Activated naive CD4-positive, alpha-beta T cell treated with anti-CD3 and anti-CD28 coated beads, Interleukin-2, amount 50 U/mL, for 72 hours (primary cell): ENCODE data around the gene PCDHGA7. TPM values are rescaled to one million over a fixed set of nuclear protein-coding genes. Genes with fewer than 3 reads are reported as not detected.
A peak's percentile ranks its signal among the peaks of the same experiment; 100 is the strongest.
"Not testable (repeated sequence)": the region's sequence is repeated elsewhere in the genome, so short reads cannot be mapped to it uniquely, and the experiment has no call there.

ENCODE experiments used
- ATAC-seq, 2 donors: fragments of 150-1000 bp; cut with Tn5 transposase; 2 replicates each; pipeline ENCODE4 v1.10.0; 2021; ENCODE audit warnings: mild to moderate bottlenecking in 2 of 2, moderate library complexity in 2 of 2
- DNase-seq, 2 donors: peaks; one replicate each; pipeline ENCODE4 v3.0.0; 2021 to 2022; ENCODE audit warnings: low spot score in 2 of 2
- H3K27ac Mint-ChIP-seq, 2 donors: one replicate each; pipeline ENCODE4 v1.8.0; 2022; ENCODE audit warnings: mild to moderate bottlenecking in 2 of 2, mixed read lengths in 2 of 2
- H3K36me3 Mint-ChIP-seq, 2 donors: one replicate each; pipeline ENCODE4 v1.8.0; 2022; ENCODE audit warnings: mixed read lengths in 2 of 2
- H3K9me3 Mint-ChIP-seq, 2 donors: one replicate each; pipeline ENCODE4 v1.8.0; 2022; ENCODE audit warnings: mixed read lengths in 2 of 2
- total RNA-seq, 2 donors: library from RNA; stranded (reverse); gene quantifications; one replicate each; pipeline ENCODE4 v1.2.3, GENCODE V29; 2022

Gene PCDHGA7
- total RNA-seq, 2 donors from 2014 or later, result not detected

- no peak for ATAC-seq
- no peak for DNase-seq
- Mint-ChIP-seq H3K27ac (peak within 1 kb of the TSS in 1 of 2 donors; percentile 24), H3K36me3 (peaks cover 49 to 77% of the 10 kb centered on the region in 2 donors), H3K9me3 (peaks cover 36 to 51% of the 10 kb centered on the region in 2 donors)
These were observed 22.6 kb upstream of the PCDHGA7 start, which contains the start of gene PCDHGB2 for GRCh38 chr5:141359790-141360426. Gene PCDHGB2 (plus strand): TSS chr5:141359994. CDS start chr5:141360136, 142 bp downstream.

- ATAC-seq, result no peak
- Mint-ChIP-seq H3K9me3 (peaks cover 42 to 57% of the 10 kb centered on the region in 2 donors), H3K36me3 (peaks cover 57 to 77% of the 10 kb centered on the region in 2 donors), H3K27ac (peak overlapping the region in 1 of 2 donors; percentile 24)
- DNase-seq, result no peak
These were observed 21.9 kb upstream of the PCDHGA7 start for GRCh38 chr5:141360685-141361084.

DNA sequence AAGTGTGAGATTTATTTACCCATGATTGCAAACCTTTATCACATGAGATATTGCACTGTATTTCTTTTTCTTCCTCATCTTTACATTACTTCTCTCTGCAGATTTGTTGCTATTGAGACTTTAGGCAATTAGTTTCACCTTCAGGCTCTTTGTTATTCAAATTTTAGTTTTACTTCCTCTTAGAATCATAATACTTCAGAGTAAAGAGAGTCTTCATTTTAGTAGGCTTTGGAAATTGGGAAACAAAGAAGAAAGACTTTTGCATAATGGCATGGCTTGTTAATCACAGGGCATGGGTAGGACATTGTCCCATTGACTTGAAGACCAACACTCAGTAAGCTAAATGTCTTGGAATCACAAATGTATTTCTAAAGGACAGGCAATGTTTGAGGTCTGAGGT lies 19.8 kb upstream of the PCDHGA7 start:
- peaks cover 52 to 68% of the 10 kb centered on the region in 2 donors for H3K36me3 Mint-ChIP-seq
- no peak for DNase-seq
- H3K9me3 Mint-ChIP-seq, result peaks cover 41 to 54% of the 10 kb centered on the region in 2 donors
- no peak for ATAC-seq
- H3K27ac Mint-ChIP-seq, result no peak overlapping the region

GRCh38 chr5:141363952-141364660 lies 18.4 kb upstream of the PCDHGA7 start, which contains the start of gene PCDHGA5:
Gene PCDHGA5 (plus strand): TSS chr5:141364162. CDS start chr5:141364331, 169 bp downstream.
- peaks cover 41 to 51% of the 10 kb centered on the region in 2 donors for H3K9me3 Mint-ChIP-seq

DNA sequence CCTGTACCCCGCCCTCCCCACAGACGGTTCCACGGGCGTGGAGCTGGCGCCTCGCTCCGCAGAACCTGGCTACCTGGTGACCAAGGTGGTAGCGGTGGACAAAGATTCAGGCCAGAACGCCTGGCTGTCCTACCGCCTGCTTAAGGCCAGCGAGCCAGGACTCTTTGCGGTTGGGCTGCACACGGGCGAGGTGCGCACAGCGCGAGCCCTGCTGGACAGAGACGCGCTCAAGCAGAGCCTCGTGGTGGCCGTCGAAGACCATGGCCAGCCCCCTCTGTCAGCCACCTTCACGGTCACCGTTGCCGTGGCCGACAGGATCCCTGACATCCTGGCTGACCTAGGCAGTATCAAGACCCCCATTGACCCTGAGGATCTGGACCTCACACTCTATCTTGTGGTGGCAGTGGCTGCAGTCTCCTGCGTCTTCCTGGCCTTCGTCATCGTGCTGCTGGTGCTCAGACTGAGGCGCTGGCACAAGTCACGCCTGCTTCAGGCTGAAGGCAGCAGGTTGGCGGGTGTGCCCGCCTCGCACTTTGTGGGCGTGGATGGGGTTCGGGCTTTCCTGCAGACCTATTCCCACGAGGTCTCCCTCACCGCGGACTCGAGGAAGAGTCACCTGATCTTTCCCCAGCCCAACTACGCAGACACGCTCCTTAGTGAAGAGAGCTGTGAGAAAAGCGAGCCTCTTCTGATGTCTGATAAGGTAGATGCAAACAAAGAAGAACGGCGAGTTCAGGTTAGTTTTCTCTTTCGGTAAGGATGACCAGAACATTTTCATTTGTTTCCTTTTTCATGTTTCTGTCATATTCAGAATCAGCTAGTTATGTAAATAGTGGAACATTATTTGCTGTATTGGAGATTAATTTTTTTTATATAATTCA lies 16.3 kb upstream of the PCDHGA7 start:
- ATAC-seq (no peak), DNase-seq (no peak)
- Mint-ChIP-seq H3K27ac (no peak overlapping the region), H3K36me3 (peaks cover 48 to 52% of the 10 kb centered on the region in 2 donors), H3K9me3 (peaks cover 33 to 51% of the 10 kb centered on the region in 2 donors)

More at GRCh38 chr5:141363952-141364660, 18.4 kb upstream of the PCDHGA7 start, which contains the start of gene PCDHGA5:
- DNase-seq, result no peak
- no peak for ATAC-seq
- Mint-ChIP-seq H3K36me3 (peaks cover 52 to 63% of the 10 kb centered on the region in 2 donors), H3K27ac (peak within 1 kb of the TSS in 1 of 2 donors; percentile 55)

DNA sequence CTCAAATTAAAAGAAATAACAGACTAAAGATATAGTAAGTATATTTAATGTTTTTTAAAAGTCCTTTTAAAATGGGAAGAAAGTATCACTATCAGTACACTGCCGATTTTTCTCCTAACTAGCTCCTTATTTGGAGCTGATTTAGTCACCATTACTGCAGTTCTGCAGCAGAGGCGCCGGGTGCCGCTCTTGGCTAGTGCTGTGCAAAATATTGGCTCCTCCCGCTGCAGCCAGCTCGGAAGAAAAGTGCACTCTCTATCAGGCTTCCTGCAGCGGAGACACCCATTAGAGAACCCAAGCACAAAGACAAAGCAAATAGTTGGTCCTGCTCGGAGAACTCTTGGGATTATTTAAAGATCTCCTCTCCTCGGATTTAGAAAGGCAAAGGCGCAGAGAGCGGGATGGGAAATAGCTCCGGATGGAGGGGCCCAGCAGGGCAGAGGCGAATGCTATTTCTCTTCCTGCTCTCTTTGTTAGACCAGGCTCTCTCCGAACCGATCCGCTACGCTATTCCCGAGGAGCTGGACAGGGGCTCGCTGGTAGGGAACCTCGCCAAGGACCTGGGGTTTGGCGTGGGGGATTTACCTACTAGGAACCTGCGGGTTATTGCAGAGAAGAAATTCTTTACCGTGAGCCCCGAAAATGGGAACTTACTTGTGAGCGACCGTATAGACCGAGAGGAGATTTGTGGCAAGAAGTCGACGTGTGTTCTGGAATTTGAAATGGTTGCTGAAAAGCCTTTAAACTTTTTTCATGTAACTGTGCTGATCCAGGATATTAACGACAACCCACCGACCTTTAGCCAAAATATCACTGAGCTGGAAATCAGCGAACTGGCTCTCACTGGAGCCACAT lies 12.3 kb upstream of the PCDHGA7 start, which contains the start of gene PCDHGB3:
TSS of gene PCDHGB3 (plus strand) at position 249 of the 855 bp plus-strand sequence. CDS start at position 402, 153 bp downstream.
- DNase-seq (no peak), ATAC-seq (peak; percentile 37 to 69)
- Mint-ChIP-seq H3K9me3 (peaks cover 25 to 40% of the 10 kb centered on the region in 2 donors), H3K27ac (peak within 1 kb of the TSS in 1 of 2 donors; percentile 36), H3K36me3 (peaks cover 49 to 55% of the 10 kb centered on the region in 2 donors)

DNA sequence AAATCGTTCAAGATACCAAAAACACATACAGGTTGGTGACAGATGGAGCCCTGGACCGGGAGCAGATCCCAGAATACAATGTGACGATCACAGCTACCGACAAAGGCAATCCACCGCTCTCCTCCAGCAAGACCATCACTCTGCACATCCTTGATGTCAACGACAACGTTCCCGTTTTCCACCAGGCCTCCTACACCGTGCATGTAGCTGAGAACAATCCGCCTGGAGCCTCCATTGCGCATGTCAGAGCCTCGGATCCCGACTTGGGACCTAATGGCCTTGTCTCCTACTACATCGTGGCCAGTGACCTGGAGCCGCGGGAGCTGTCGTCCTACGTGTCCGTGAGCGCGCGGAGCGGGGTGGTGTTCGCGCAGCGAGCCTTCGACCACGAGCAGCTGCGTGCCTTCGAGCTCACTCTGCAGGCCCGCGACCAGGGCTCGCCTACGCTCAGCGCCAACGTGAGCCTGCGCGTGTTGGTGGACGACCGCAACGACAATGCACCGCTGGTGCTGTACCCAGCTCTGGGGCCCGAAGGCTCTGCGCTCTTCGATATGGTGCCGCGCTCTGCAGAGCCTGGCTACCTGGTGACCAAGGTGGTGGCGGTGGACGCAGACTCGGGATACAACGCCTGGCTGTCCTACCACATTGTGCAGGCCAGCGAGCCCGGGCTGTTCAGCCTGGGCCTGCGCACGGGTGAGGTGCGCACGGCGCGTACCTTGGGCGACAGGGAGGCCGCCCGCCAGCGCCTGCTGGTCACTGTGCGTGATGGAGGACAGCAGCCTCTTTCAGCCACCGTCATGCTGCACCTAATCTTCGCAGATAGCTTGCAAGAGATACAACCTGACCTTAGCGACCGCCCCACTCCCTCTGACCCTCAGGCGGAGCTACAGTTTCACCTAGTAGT lies 10.7 kb upstream of the PCDHGA7 start:
- H3K27ac Mint-ChIP-seq, result no peak overlapping the region
- peaks cover 52 to 53% of the 10 kb centered on the region in 2 donors for H3K36me3 Mint-ChIP-seq
- peaks cover 18 to 33% of the 10 kb centered on the region in 2 donors for H3K9me3 Mint-ChIP-seq
- ATAC-seq (no peak), DNase-seq (no peak)

- DNase-seq (no peak), ATAC-seq (no peak)
- peaks cover 52 to 53% of the 10 kb centered on the region in 2 donors for H3K36me3 Mint-ChIP-seq
- H3K27ac Mint-ChIP-seq, result no peak within 1 kb of the TSS
- H3K9me3 Mint-ChIP-seq, result peaks cover 18 to 33% of the 10 kb centered on the region in 2 donors
These were observed 8.7 kb upstream of the PCDHGA7 start, which contains the start of gene PCDHGA6 for GRCh38 chr5:141373673-141374317. Gene PCDHGA6 (plus strand): TSS chr5:141373891. CDS start chr5:141374084, 193 bp downstream.

DNA sequence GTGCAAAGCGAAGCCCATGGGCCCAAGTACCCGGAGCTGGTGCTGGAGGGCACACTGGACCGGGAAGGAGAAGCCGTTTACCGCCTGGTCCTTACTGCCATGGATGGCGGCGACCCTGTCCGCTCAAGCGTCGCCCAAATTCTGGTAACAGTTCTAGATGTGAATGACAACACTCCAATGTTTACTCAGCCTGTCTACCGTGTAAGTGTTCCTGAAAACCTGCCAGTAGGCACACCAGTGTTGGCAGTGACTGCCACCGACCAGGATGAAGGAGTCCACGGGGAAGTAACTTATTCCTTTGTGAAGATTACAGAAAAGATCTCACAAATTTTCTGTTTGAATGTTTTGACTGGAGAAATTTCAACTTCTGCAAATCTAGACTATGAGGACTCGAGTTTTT lies 7.9 kb upstream of the PCDHGA7 start:
- ATAC-seq (no peak), DNase-seq (no peak)
- Mint-ChIP-seq H3K27ac (no peak overlapping the region), H3K36me3 (peaks cover 52 to 53% of the 10 kb centered on the region in 2 donors), H3K9me3 (peaks cover 18 to 33% of the 10 kb centered on the region in 2 donors)

DNA sequence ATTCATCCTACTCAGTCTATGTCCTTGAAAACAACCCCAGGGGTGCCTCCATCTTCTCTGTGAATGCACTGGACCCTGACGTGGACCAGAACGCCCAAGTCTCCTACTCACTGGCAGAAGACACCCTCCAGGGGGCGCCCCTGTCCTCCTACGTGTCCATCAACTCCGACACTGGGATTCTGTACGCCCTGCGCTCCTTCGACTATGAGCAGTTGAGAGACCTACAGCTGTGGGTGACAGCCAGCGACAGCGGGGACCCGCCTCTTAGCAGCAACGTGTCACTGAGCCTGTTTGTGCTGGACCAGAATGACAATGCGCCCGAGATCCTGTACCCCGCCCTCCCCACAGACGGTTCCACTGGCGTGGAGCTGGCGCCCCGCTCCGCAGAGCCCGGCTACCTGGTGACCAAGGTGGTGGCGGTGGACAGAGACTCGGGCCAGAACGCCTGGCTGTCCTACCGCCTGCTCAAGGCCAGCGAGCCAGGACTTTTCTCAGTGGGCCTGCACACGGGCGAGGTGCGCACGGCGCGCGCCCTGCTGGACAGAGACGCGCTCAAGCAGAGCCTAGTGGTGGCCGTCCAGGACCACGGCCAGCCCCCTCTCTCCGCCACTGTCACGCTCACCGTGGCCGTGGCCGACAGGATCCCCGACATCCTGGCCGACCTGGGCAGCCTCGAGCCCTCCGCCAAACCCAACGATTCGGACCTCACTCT lies 6.9 kb upstream of the PCDHGA7 start:
- peaks cover 18 to 32% of the 10 kb centered on the region in 2 donors for H3K9me3 Mint-ChIP-seq
- not testable (repeated sequence) for H3K27ac Mint-ChIP-seq, ATAC-seq, DNase-seq
- H3K36me3 Mint-ChIP-seq, result peaks cover 46 to 51% of the 10 kb centered on the region in 2 donors

- Mint-ChIP-seq H3K9me3 (peaks cover 4 to 6% of the 10 kb centered on the region in 2 donors), H3K27ac (no peak overlapping the region), H3K36me3 (peaks cover 33% of the 10 kb centered on the region in 2 donors)
- DNase-seq (no peak), ATAC-seq (no peak)
These were observed 803 bp downstream of the PCDHGA7 start for GRCh38 chr5:141383345-141383744.

DNA sequence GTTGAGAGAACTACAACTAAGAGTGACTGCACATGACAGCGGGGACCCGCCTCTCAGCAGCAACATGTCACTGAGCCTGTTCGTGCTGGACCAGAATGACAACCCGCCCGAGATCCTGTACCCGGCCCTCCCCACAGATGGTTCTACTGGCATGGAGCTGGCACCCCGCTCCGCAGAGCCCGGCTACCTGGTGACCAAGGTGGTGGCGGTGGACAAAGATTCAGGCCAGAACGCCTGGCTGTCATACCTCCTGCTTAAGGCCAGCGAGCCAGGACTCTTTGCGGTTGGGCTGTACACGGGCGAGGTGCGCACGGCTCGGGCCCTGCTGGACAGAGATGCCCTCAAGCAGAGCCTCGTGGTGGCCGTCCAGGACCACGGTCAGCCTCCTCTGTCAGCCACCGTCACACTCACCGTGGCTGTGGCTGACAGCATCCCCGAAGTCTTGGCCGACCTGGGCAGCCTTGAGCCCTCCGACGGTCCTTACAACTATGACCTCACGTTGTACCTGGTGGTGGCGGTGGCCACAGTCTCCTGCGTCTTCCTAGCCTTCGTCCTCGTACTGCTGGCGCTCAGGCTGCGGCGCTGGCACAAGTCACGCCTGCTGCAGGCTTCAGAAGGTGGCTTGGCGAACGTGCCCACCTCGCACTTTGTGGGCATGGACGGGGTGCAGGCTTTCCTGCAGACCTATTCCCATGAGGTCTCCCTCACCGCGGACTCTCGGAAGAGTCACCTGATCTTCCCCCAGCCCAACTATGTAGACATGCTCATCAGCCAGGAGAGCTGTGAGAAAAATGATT lies 2.1 kb downstream of the PCDHGA7 start:
- DNase-seq, result no peak
- H3K27ac Mint-ChIP-seq, result no peak overlapping the region
- H3K9me3 Mint-ChIP-seq, result peaks cover 12 to 14% of the 10 kb centered on the region in 2 donors
- peaks cover 44 to 46% of the 10 kb centered on the region in 2 donors for H3K36me3 Mint-ChIP-seq
- ATAC-seq, result no peak
